Hematopoietic multipotent progenitor cell treated with erythropoietin and hydrocortisone succinate and interleukin-3 and kit ligand, for 17 days (in vitro differentiated cells): ENCODE results near the gene DNPEP.

Experiments
- DNase-seq: peaks from one replicate; pipeline ENCODE4 v3.0.0-alpha.2; 2015; ENCODE audit warnings: low spot score

The DNPEP gene

GRCh38 chr2:219358170-219359075 is 29.3 kb downstream of the DNPEP start:
- DNase-seq: no peak

GRCh38 chr2:219356834-219357233 is 30.9 kb downstream of the DNPEP start:
- DNase-seq: no peak

- DNase-seq: no peak
Measured at GRCh38 chr2:219354582-219354981, 33.1 kb downstream of the DNPEP start.

- DNase-seq: no peak
Measured at GRCh38 chr2:219353129-219353528, 34.6 kb downstream of the DNPEP start.

- peak; percentile 69 for DNase-seq
Measured at GRCh38 chr2:219352448-219353023, 35.2 kb downstream of the DNPEP start.

GRCh38 chr2:219350710-219351221 is 36.9 kb downstream of the DNPEP start:
- no peak for DNase-seq

GRCh38 chr2:219350215-219350614 is 37.5 kb downstream of the DNPEP start:
- DNase-seq: no peak

- DNase-seq: no peak
Measured at GRCh38 chr2:219344751-219345430, 42.8 kb downstream of the DNPEP start.

GRCh38 chr2:219335373-219335786 is 52.3 kb downstream of the DNPEP start:
- no peak for DNase-seq

GRCh38 chr2:219334076-219334475 is 53.6 kb downstream of the DNPEP start:
- DNase-seq: no peak

- no peak for DNase-seq
Measured at GRCh38 chr2:219332542-219332941, 55.2 kb downstream of the DNPEP start, which contains the start of gene RESP18. Gene RESP18 (minus strand): TSS chr2:219332744.

GRCh38 chr2:219331560-219332213 is 56.0 kb downstream of the DNPEP start:
- DNase-seq: no peak

GRCh38 chr2:219327719-219328118 is 60.0 kb downstream of the DNPEP start:
- no peak for DNase-seq

- DNase-seq: no peak
Measured at GRCh38 chr2:219325657-219326315, 61.9 kb downstream of the DNPEP start.

GRCh38 chr2:219325136-219325535 is 62.6 kb downstream of the DNPEP start:
- DNase-seq: no peak

- no peak for DNase-seq
Measured at GRCh38 chr2:219323434-219323833, 64.3 kb downstream of the DNPEP start.
